SIG-M5 treated with dmso at 0.1 percent for 504 hours (cell line): ENCODE measurements around the gene RECQL5.

Source experiments
- DNase-seq: peaks from one replicate; lab custom pipeline; 2025; ENCODE audit not compliant: unreplicated experiment; lab: John Stamatoyannopoulos, UW

The RECQL5 gene

DNA sequence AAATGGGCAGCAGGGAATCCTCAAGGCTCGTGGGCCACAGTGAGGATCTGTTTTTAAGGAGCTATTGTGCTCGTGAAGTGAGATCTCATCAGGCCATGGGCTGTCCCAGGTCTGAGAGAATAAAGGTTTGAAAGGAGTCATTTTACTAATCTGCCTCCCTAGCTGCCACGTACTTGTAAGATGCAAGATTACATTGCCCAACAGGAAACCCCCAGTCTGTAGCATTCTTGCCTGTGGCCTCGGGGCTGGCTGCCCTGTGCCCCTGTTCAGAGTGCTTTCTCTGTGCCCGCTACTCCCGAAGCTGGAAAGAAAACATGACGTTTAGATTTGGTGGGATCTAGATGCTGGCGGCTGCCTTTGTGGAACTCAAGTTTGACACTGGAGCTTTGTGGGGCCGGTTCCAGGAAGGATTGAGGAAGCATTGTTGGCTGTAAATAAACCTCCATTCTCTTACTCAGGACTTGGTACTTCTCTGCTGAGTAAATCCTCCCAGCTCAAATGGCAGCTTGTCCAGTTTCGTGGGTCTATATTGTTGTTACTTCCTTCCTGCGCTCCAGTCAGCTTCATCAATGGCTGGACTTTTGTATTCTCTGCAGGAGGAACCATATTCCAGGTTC, 21.4 kb upstream of the RECQL5 start:
- peak; percentile 53 for DNase-seq

DNA sequence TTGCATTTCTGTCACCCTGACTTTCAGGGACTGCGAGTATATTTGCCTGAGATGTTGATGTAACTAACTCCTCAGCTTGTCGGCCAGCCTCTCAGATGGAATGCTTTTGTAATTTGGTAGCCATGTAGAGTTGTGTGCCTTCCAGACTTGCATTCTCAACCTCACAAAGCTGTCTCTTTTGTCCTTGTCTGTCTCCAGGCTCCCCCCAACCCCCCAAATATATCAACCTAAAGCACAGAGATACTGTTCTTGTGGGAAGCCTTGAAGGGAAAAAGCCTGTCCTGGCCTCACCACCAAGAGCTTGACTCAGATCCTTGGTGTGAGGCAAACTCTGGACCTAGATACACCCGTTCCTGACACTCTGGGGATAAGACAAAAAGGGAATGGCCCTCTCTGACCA, 18.5 kb upstream of the RECQL5 start:
- DNase-seq, result no peak

DNA sequence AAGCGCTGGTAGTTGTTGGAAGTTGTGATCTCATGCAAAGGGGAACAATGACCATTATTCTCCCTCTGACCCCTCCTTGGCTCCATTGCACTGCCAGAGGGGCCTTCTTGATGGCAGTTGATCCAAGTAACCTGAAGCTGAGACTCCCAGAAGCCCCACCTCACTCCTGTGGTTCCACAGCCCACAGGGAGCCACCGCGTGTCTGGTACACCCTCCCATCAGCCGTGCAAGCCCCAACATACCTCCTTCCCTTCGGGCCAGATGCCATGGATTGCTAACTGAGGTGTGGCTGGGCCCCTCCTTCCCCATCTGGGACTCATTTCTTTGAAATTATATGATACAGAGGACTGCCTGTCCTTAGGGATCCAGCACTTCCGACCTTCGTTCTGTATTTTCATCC, 18.0 kb upstream of the RECQL5 start:
- no peak for DNase-seq

DNA sequence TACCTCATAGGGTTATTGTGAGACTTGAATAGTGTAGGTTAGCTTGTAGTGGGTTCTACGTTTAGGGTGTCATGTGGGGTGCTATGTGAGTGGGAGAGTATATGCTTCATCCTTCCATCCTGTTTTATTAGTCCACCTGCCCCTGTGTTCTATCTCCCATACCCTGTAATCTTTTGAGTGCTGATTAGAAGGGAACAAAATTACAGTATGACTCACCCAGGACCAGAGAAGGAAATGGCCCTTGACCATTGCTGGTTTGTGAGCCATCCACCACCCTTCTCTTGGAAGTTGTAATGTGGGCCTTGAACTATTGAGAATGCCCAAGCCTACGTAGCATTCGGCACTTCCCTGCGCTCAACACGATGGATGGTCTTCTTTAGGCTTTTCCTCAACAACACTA, 17.3 kb upstream of the RECQL5 start:
- DNase-seq, result no peak

DNA sequence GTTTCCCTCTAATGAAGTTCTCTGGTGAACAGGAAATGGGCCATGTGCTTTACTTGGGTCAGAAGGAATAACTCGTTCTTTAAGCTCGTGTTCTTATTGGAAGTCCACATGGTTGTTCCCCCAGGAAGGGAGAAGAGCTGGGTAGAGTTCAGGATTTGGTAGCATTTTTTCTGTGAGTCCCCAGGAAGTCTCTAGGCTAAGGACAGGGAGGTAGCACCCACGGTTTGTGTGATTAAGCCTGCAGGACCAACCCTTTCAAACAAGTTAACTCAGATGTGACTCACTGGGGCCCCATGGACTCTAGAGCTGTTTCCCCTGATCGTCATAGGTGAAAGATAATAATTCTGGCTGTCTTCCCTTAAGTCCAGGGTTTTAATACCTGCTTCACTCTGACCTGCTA, 16.6 kb upstream of the RECQL5 start:
- no peak for DNase-seq

DNA sequence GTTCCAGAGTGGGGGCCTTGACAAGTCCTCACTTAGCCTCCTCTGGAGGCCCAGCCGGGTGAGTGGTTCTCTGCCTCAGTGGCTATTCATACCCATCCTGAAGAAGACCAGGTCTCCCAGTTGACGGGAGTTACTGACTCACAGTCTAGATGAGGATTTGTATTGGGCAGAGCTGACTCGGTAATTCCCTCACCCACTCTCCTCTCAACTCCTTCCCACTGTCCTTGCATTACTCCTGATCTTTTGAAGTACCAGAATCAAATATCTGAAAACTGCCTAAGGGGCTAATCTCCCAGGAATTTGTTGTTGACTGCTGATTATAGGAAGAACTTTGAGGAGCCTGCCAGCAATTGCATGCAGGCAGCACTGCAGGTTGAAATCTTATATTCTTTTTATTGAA, 14.3 kb upstream of the RECQL5 start:
- DNase-seq, result no peak

DNA sequence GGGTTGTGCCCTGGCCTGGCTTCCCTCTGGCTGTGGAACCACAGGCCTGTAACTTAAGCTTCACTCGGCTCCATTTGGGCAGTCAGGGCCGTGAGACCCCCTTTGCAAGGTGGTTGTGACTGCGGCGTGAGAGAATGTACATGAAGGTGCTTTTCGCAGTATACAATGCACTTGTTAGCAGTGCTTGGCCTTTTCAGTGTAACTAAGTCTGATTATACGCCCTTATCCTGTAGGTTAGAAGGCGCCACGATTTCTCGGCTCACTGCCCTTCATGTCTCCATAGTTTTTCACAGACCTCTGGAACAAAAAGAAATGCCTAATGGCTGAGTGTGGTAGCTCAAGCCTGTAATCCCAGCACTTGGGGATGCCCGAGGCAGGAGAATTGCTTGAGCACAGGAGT, 13.5 kb upstream of the RECQL5 start:
- DNase-seq, result no peak

DNA sequence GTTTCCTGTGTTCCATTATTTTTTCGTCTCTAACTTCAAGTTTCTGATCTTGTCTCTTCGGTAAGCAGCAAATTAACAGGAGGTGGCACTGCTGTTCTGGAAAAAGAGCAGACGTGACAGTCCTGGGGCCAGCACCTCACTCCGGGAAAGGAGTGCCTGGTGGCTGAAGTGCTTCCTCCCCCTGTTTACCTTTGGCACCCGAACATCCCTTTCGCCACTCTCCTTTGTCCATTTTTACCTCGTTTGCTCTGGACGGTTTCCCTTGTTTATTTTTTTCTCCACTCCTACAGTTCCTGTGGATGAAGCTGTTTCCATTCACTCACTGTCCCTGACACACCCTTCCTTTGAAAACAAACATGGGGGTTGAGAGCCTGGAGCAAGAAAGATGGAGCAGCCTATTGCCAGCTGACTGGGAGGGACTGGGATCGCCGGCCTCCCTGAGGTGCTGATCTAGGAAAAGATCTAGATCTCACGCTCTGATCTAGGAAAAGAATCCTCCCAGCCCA, 12.8 kb upstream of the RECQL5 start:
- peak; percentile 31 for DNase-seq

DNA sequence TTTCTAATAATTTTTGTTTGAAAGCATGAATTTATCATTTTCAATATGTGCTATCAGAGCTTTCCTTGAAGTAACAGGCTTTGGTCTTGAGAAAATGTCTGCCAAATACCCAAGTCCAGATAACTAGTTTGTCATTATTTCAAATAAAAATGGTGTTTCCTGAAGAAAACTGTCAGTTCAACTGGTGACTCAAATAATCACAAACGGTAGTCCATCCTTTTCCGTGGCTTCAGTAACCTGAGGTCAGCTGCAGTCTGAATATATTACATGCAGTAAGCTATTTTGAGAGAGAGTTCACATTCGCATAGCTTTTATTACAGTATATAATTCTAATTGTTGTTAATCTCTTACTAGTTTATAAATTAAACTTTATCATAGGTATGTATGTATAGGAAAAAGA, 9.5 kb upstream of the RECQL5 start:
- DNase-seq, result no peak

DNA sequence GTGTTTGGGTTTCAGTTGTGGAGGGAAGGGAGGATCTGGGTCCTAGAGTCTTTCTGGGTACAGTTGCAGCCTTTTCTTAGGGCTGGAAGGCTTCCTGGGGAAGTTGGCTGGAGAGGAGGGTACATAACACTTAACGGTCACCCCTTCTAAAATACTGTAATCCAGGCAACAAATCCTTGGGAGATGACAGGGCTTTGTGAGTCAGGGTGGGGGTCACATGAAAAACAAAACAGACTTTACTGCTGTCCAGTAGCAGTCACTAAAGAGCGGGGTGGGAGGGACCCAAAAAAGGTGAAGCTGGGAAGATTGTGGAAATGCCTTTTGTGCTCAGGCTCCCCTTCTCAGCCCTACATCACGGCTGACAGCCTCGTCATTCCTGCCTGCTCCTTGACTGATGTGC, 6.5 kb upstream of the RECQL5 start:
- DNase-seq, result no peak

DNA sequence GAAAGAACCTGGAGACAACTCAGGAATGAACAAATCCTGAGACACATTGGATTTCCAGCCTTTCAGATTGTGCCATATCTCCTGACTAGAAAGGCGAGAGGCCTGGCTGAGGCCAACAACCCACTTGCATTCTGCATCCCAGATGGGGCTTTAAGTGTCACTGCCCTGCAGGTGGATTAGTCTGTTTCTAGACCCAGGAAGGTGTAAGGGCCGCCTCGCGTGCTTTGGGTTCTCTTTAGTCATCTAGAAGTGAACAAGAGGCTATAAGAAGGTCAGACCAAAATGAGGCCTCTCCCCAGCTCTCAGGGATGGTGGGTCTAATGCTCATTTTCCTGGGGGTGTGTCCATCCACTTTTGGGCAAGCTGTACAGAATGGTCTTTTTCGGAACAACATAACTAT, 5.1 kb upstream of the RECQL5 start:
- no peak for DNase-seq

DNA sequence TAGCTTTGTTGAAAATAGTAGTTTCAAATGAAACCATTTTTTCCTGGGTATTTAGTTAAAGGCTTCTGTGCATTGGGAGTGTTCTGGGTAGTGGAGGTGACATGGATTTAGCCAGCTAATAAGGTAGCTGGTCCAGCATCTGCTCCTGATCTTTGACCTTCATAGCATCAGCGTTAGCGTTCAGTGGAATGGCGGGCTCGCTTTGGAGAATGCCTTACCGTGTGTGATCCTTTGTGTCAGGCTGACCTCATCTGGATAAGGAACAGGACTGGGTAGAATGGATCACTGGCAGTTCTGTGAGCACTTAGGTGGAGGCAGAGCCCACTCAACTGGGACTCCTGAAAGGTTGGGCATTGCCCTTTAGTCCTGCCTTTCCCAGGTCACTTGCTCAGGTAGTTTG, 3.9 kb upstream of the RECQL5 start:
- no peak for DNase-seq

DNA sequence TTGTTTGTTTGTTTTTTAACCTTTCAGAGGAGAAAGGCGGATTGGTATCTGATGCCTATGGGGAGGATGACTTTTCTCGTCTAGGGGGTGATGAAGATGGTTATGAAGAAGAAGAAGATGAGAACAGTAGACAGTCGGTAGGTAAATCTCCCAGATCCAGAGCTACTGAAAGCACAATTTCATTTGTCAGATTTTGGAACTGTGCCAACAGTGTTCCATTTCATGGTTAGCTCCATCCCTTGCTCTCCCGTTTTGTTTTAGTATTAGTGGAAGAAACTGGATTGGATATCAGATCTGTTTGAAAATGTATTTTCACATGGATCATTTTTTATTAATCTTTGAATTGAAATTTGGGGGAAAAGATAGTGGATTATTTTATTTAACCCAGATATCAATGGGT, 1.5 kb upstream of the RECQL5 start:
- DNase-seq, result no peak

DNA sequence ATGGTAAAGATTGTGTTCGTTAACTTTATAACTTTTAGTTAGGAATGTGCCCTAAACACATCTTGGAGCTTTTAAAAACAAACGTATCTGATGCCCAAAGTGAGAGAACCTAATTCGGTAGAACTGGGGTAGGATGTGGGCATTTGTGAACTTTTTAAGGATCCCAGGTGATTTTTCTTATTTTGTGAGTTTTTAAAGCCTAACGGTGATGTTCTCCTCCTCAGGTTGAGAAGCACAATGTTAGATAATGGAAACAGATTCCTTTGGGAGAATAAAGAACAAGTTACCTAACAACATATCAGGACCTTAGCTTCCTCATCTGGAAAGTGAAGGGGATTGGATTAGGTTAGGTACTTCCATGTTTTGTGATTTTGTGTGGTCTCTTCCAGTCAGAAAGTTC, 871 bp upstream of the RECQL5 start:
- no peak for DNase-seq

DNA sequence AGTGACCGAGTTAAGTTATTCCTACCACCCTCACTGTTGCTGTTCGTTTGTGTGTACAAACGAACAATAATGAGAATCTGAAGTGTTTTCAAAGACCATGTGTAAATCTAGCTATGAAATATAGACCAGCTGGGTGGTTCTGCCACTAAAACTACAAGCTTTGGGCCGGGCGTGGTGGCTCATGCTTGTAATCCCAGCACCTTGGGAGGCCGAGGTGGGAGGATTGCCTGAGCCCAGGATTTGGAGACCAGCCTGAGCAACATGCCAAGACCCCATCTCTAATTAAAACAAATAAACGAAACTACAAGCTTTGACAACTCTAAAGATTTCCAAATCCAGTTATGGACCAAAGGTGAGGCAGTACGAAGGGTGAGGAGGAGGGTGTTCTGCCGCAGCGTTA, 973 bp downstream of the RECQL5 start:
- DNase-seq, result no peak

DNA sequence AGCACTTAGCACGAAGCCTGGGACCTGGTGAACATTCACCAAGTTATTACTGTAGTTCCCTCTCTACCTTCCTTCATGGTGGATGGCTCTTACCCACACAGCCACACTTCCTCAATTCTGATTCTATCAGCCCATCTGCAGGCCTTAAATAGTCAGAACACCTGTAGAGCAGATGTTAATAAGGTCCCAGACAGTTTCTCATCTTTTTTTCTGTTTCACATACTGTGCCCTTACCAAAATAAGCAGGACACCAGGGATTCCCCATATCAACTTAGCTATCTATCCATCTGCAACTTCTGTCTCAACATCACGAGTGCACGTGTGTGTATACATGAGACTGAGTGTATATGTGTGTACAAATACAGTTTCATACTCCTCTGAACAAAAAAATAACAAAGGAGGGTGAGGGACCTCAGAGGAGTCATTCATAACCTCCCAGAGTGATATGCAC, 2.8 kb downstream of the RECQL5 start:
- no peak for DNase-seq

DNA sequence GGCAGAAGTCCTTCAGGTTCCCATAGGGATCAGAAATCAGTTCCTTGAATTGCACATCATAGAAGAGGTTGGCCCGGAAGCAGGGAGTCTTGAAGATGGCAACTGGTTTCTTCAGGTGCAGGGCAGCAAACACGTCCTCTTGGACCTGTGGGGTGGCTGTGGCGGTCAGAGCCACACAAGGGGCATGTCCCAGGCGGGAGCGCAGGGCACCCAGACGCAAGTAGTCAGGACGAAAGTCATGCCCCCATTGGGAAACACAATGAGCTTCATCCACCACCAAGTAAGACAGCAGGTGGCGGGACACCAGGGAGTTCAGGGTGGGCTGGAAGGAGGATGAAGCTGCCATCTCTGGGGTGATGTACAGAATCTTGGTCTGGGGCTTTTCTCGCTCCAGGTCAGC, 4.4 kb downstream of the RECQL5 start:
- DNase-seq, result no peak

DNA sequence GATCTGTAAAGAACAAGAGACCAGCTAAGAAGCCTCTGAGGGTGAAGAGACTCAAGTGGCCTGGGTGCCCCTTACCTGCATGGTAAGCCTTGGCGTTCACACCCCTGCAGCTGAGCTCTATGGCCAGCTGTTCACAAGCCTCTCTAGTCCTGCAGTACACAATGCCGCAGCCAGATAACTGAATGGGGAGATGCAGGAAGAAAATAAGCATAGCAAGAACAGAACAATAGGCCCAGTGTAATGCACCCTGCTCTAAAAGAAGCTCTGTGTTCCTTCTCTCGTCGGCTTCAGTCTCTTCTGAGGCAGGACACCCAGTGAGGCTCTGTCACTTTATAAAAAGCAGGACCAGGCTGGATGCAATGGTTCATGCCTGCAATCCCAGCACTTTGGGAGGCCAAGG, 5.4 kb downstream of the RECQL5 start:
- DNase-seq, result no peak

DNA sequence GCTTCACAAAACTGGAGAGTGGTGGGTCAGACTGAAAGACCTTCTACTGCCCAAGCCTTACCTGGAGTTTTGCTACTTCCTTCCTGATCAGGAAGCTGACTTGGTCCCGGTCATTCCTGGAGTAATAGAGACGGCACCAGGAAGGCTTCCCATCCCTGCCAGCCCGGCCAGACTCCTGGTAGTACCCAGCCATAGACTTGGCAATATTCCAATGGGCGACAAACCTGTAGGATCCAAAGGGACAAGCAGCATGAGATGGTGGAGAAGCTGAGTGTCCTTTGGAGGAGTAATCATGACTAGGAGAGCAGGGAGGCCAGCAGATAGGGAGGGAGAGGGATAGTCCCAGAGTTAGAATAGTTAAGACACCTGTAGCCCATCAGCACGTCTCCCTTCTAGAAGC, 8.7 kb downstream of the RECQL5 start:
- DNase-seq, result no peak

DNA sequence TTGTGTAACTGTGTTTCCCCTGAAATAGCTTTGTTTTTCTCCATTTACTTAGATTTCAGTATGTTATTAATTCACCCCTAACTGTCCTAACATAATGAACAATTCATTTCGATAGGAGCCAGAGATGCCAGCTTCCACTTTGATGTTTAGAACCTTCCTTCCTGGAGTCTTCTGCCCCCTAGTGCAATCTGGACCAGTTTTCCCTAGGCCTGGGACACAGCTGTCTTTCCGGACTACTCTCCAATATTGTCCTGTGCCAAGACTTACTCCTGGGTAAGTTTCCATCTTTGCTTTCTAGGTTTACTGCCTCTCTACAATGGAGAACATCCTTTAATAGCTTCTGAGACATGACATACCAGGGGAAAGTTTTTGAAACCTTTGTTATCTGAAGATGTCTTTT, 12.8 kb downstream of the RECQL5 start:
- DNase-seq, result peak; percentile 53

DNA sequence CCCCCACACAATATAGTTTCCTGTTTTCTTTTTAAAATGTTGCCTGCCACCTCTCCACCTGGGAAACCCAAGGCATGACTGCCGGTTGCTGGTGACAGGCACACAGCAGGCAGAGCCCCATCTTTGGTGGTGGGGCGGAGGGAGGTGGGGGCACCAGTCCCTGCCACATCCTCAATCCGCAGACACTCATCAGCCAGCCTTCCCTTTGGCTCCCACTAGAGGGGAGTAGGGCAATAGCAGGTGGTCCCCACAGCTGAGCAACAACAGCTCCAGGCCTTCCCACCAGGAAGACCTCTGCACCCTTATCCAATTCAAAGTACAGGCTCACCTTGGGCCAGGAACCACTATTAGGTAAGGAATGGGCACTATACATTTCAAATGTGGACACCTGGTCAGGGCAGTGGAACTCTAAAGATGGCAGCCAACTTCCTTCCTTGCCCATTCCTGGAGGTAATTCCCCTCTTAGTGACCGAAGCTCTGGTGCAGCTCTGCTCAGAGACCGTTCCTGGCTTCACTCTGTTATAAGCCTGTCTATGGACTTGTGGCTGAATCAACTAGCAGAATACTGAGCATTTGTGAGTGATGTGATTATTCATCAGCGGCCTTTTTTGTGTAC, 13.9 kb downstream of the RECQL5 start:
- peak; percentile 46 for DNase-seq

DNA sequence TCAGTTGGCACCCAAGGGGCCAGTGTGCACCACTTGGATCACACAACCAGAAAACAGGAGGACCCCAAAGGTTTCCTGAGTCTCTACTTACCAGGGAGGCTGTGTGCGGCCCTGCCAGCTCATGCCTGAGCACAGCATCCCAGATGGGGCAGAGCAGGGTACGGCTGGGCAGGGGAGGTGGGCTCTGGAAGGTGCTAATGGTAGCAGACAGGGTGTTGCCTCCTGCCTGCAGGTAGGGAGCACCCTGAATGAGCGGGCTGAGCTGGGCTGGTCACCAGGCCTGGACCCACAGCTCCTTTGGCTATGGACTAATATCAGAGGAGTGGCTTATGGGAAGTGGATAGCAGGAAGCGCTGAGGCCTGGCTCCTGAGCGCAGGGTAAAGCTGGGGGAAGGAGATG, 14.6 kb downstream of the RECQL5 start:
- DNase-seq, result no peak

DNA sequence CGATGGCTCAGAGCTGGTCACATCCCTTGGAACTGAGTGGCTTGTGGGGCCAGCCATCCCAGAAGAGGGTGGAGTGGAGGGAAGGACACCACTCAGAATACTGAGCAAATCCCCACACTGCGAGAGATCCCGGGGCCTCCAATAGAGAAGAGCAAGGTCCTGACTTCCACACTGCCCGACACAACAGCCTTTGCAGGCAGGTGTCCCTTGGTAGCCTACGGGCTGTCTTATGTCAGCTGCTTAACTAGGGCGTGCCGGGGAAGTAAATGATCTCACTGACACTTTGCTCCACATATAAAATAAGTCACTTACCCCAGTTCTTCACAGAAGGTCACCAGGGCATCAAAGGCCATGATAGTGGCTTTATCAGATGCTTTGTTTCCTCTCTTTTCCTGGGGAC, 16.1 kb downstream of the RECQL5 start:
- no peak for DNase-seq
